22Rv1 (cell line): ENCODE results near the gene HCCS.

ENCODE experiments used
- ZFX ChIP-seq: fragments of 450-650 bp; IDR thresholded peaks from 2 replicates; pipeline ENCODE4 v1.6.1; 2017; ENCODE audit warnings: antibody characterized with exemption, borderline replicate concordance
- TF ChIP-seq, protein P1 (sequence below): fragments of 450-650 bp; IDR thresholded peaks from 2 replicates; pipeline ENCODE4 v1.5.1; 2017; ENCODE audit warnings: mild to moderate bottlenecking

DNA sequence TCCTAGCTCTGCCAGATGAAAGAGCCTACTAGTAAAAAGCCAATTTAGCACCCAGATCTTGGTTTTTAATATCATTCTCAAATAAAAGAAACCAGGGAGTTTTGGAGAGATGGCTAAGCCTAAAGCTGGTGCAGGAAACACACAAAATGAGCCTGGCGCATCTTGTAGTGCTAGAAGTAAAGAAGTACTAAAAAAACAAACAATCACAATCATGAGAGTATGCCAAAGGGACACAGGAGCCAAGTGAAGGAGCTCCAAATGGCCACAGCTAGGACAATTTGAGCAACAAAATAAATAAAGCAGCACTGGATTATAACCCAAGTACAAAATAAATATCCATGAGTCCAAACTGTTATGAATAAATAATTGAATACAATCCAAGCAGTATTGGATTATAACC is 37.8 kb upstream of the HCCS start:
- TF ChIP-seq, protein P1, sequence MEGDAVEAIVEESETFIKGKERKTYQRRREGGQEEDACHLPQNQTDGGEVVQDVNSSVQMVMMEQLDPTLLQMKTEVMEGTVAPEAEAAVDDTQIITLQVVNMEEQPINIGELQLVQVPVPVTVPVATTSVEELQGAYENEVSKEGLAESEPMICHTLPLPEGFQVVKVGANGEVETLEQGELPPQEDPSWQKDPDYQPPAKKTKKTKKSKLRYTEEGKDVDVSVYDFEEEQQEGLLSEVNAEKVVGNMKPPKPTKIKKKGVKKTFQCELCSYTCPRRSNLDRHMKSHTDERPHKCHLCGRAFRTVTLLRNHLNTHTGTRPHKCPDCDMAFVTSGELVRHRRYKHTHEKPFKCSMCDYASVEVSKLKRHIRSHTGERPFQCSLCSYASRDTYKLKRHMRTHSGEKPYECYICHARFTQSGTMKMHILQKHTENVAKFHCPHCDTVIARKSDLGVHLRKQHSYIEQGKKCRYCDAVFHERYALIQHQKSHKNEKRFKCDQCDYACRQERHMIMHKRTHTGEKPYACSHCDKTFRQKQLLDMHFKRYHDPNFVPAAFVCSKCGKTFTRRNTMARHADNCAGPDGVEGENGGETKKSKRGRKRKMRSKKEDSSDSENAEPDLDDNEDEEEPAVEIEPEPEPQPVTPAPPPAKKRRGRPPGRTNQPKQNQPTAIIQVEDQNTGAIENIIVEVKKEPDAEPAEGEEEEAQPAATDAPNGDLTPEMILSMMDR: no peak
- TF ChIP-seq ZFX: no peak
